GM23338 (cell line): ENCODE results near the gene SNX32.

ENCODE experiments used
- CTCF ChIP-seq, 2 experiments: fragments of 200-600 bp in 1 of 2; sonication (generic) in 1 of 2; conservative IDR thresholded peaks; 2 replicates each; pipeline versions ENCODE4 v1.5.1 to v1.6.1; 2016 to 2017; ENCODE audit warnings: antibody characterized with exemption in 2 of 2, low read depth in 2 of 2, mild to moderate bottlenecking in 2 of 2, moderate library complexity in 1 of 2
- EZH2 ChIP-seq: fragments of 200-600 bp; sonication (generic); IDR thresholded peaks from one replicate; pipeline ENCODE4 v1.8.0; 2017; ENCODE audit warnings: antibody characterized with exemption, mild to moderate bottlenecking, low read depth; ENCODE audit not compliant: unreplicated experiment
- EZH2phosphoT487 ChIP-seq: fragments of 200-600 bp; sonication (generic); IDR thresholded peaks from one replicate; pipeline ENCODE4 v1.8.1; 2018; ENCODE audit warnings: antibody characterized with exemption; ENCODE audit not compliant: unreplicated experiment
- POLR2AphosphoS5 ChIP-seq: IDR thresholded peaks from 2 replicates; pipeline ENCODE4 v1.6.1; 2016; ENCODE audit warnings: antibody characterized with exemption, low read depth

GRCh38 chr11:65849771-65850216, 16.0 kb downstream of the SNX32 start:
- TF ChIP-seq CTCF (conservative IDR thresholded peaks at IDR 0.05; ENCODE audit: low read depth in 2 of 2) (no peak), EZH2phosphoT487 (no peak), POLR2AphosphoS5 (no peak), EZH2 (no peak)
